ENCODE data around the gene VAV3. TPM values are rescaled to one million over a fixed set of nuclear protein-coding genes. Genes with fewer than 3 reads are reported as not detected.
A peak's percentile ranks its signal among the peaks of the same experiment; 100 is the strongest.

Gene VAV3
- total and polyA plus RNA-seq, 2 donors (not counting 1 experiment from before 2014, with no cell fraction given) = not detected

DNA sequence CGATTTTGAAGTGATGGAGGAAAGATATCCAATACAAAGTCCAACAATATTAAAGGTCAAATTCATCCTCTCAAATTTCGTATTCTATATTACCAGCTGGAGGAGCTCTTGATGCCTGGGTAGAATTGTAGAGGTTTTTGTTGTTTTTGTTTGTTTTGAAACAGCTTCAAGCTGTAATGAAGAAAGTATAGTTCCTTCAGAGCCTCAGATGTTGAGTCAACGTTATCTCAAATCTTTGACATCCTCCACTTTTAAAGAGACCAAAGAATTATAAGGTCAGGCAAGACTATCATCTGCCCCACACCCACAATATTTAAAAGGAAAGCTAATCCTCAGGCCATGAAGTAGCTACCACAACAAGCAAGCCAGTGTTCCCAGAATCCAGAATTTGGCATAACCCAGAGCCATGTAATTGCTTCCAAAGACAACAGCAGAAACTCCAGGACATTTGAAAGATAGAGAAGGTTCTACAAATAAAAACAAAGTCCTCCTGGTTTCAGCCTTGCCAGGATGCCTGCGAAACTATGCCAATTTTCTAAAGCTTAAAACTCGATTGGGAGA is 24.9 kb downstream of the VAV3 start:
- no peaks in the 10 kb centered on the region for H3K79me2 ChIP-seq (ENCODE audit: control insufficient read depth, insufficient read depth, low read length)
- H3K27me3 ChIP-seq (ENCODE audit: control insufficient read depth, insufficient read depth, low read length) = no peaks in the 10 kb centered on the region
- no peaks in the 10 kb centered on the region for H4K20me1 ChIP-seq (ENCODE audit: control insufficient read depth, extremely low read depth, insufficient read depth, low read length)
- peaks cover 8% of the 10 kb centered on the region for H3K4me1 ChIP-seq (ENCODE audit: control insufficient read depth, extremely low read depth, insufficient read depth, low read length)
- no peak for DNase-seq (ENCODE audit: low read depth in 2 of 2)
- H3K9ac ChIP-seq (ENCODE audit: insufficient read depth, low read length) = no peak overlapping the region
- H3K9me3 ChIP-seq (ENCODE audit: control insufficient read depth, insufficient read depth, low read depth, low read length) = no peaks in the 10 kb centered on the region
- no peak overlapping the region for H3K4me3 ChIP-seq (replicated peaks in 1 of 4; ENCODE audit: control extremely low read depth in 1 of 4, insufficient read depth in 1 of 4, low read depth in 3 of 4, low read length in 4 of 4)
- no peak overlapping the region for H2AFZ ChIP-seq (ENCODE audit: low read length)
- H3K27ac ChIP-seq (ENCODE audit: insufficient read depth, low read length) = no peak overlapping the region
- TF ChIP-seq, protein P1, sequence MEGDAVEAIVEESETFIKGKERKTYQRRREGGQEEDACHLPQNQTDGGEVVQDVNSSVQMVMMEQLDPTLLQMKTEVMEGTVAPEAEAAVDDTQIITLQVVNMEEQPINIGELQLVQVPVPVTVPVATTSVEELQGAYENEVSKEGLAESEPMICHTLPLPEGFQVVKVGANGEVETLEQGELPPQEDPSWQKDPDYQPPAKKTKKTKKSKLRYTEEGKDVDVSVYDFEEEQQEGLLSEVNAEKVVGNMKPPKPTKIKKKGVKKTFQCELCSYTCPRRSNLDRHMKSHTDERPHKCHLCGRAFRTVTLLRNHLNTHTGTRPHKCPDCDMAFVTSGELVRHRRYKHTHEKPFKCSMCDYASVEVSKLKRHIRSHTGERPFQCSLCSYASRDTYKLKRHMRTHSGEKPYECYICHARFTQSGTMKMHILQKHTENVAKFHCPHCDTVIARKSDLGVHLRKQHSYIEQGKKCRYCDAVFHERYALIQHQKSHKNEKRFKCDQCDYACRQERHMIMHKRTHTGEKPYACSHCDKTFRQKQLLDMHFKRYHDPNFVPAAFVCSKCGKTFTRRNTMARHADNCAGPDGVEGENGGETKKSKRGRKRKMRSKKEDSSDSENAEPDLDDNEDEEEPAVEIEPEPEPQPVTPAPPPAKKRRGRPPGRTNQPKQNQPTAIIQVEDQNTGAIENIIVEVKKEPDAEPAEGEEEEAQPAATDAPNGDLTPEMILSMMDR (conservative IDR thresholded peaks at IDR 0.05 in 1 of 2, IDR thresholded peaks at IDR 0.05 in 1 of 2; ENCODE audit: low read depth in 1 of 2, low read length in 2 of 2) = no peak
- TF ChIP-seq EZH2 (IDR thresholded peaks at IDR 0.05; ENCODE audit: low read length, missing control alignments) = no peak
- H3K4me2 ChIP-seq (ENCODE audit: extremely low read depth, insufficient read depth, low read length) = no peak overlapping the region
- H3K36me3 ChIP-seq (ENCODE audit: control insufficient read depth, insufficient read depth, low read length) = no peaks in the 10 kb centered on the region

DNA sequence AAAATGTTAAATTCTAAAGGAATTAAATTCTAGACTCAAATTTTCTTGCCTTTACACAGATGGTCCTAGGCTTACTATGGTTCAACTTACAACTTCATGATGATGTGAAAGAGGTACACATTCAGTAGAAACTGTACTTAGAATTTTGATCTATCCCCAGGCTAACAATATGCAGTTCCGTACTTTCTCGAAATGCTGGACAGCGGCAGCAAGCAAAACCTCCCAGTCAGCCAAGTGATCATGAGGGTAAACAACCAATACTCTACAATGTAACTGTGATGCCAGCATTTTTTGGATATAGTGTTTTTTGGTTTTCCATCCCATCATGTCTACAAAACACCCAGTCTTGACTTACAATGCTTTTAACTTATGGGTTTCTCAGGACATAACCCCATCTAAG is 25.7 kb downstream of the VAV3 start:
- Histone ChIP-seq H3K9ac (ENCODE audit: insufficient read depth, low read length) (no peak overlapping the region), H3K9me3 (ENCODE audit: control insufficient read depth, insufficient read depth, low read depth, low read length) (no peaks in the 10 kb centered on the region), H4K20me1 (ENCODE audit: control insufficient read depth, extremely low read depth, insufficient read depth, low read length) (no peaks in the 10 kb centered on the region), H3K79me2 (ENCODE audit: control insufficient read depth, insufficient read depth, low read length) (no peaks in the 10 kb centered on the region), H3K27ac (ENCODE audit: insufficient read depth, low read length) (no peak overlapping the region), H3K4me1 (ENCODE audit: control insufficient read depth, extremely low read depth, insufficient read depth, low read length) (peaks cover 8% of the 10 kb centered on the region), H2AFZ (ENCODE audit: low read length) (no peak overlapping the region), H3K27me3 (ENCODE audit: control insufficient read depth, insufficient read depth, low read length) (no peaks in the 10 kb centered on the region), H3K4me2 (ENCODE audit: extremely low read depth, insufficient read depth, low read length) (no peak overlapping the region), H3K4me3 (replicated peaks in 1 of 4; ENCODE audit: control extremely low read depth in 1 of 4, insufficient read depth in 1 of 4, low read depth in 3 of 4, low read length in 4 of 4) (no peak overlapping the region), H3K36me3 (ENCODE audit: control insufficient read depth, insufficient read depth, low read length) (no peaks in the 10 kb centered on the region)
- DNase-seq (ENCODE audit: low read depth in 2 of 2) = no peak
- no peak for TF ChIP-seq EZH2 (IDR thresholded peaks at IDR 0.05; ENCODE audit: low read length, missing control alignments)
- TF ChIP-seq, protein P1 (conservative IDR thresholded peaks at IDR 0.05 in 1 of 2, IDR thresholded peaks at IDR 0.05 in 1 of 2; ENCODE audit: low read depth in 1 of 2, low read length in 2 of 2) = no peak

DNA sequence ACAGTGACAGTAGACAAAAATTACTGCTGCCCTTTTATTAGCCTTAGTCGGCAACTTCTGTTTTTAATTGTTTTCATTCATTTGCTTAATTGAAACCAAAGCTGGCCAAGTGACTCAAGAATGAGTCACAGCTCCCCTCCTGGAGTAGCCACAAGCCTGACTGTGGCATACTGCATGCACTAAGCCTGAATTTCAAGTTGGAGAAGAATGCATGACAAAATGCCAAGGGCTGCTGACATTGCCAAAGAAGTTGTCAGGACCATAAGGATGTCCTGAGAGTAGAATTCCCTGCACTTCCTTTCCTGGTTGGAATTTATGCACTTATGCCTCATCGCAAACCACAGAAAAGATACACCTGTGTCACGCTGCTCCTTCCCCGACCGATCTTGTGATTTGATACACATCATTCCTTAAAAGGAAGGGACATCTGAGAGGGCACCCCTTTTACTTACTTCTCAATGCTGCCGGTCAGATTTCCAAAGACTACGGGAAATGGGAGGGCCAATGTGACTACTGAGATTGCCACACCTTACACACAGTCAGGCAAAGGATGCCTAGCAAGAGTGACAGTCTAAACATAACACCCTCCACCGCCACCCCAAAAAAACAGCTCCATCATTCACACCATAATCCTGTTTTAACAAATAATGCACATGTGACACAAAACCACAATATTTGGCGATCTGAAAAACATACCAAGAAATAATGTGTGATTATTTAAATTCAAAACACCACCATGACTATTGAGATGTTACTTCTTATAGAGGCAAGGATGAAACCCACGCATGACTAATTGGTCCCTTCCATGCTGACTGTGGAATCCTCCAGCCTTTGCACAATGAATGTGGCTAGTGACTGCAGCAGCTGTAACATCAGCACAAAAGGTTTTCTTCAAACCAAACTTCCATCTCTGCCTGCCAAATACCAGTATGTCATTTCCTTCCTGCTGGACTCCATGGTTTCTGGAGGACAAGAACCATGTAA is 28.2 kb downstream of the VAV3 start:
- Histone ChIP-seq H3K27me3 (ENCODE audit: control insufficient read depth, insufficient read depth, low read length) (no peaks in the 10 kb centered on the region), H3K79me2 (ENCODE audit: control insufficient read depth, insufficient read depth, low read length) (no peaks in the 10 kb centered on the region), H3K9me3 (ENCODE audit: control insufficient read depth, insufficient read depth, low read depth, low read length) (no peaks in the 10 kb centered on the region), H3K9ac (ENCODE audit: insufficient read depth, low read length) (no peak overlapping the region), H3K4me2 (ENCODE audit: extremely low read depth, insufficient read depth, low read length) (peak overlapping the region; percentile 51), H2AFZ (ENCODE audit: low read length) (no peak overlapping the region), H4K20me1 (ENCODE audit: control insufficient read depth, extremely low read depth, insufficient read depth, low read length) (no peaks in the 10 kb centered on the region), H3K27ac (ENCODE audit: insufficient read depth, low read length) (no peak overlapping the region), H3K4me3 (replicated peaks in 1 of 4; ENCODE audit: control extremely low read depth in 1 of 4, insufficient read depth in 1 of 4, low read depth in 3 of 4, low read length in 4 of 4) (no peak overlapping the region), H3K36me3 (ENCODE audit: control insufficient read depth, insufficient read depth, low read length) (no peaks in the 10 kb centered on the region), H3K4me1 (ENCODE audit: control insufficient read depth, extremely low read depth, insufficient read depth, low read length) (peaks cover 8% of the 10 kb centered on the region)
- peak; percentile 93 to 97 for DNase-seq (ENCODE audit: low read depth in 2 of 2)
- TF ChIP-seq, protein P1 (conservative IDR thresholded peaks at IDR 0.05 in 1 of 2, IDR thresholded peaks at IDR 0.05 in 1 of 2; ENCODE audit: low read depth in 1 of 2, low read length in 2 of 2) = no peak
- TF ChIP-seq EZH2 (IDR thresholded peaks at IDR 0.05; ENCODE audit: low read length, missing control alignments) = no peak

All from fibroblast of lung (primary cell).